Left ventricle myocardium inferior (tissue), 1 donor: ENCODE measurements around the gene THEMIS. TPM values are rescaled to one million over a fixed set of nuclear protein-coding genes. Genes with fewer than 3 reads are reported as not detected.

Experiments used
- DNase-seq: peaks from one replicate; pipeline ENCODE4 v3.0.0-alpha.2; 2020
- H3K27ac ChIP-seq: fragments of 200-600 bp; replicated peaks from 2 replicates; pipeline ENCODE4 v1.8.0; 2021
- H3K27me3 ChIP-seq: fragments of 200-600 bp; 2 replicates; pipeline ENCODE4 v1.8.0; 2021; ENCODE audit warnings: low read depth
- H3K36me3 ChIP-seq: fragments of 200-600 bp; 2 replicates; pipeline ENCODE4 v1.8.0; 2021
- H3K4me1 ChIP-seq: fragments of 200-600 bp; 2 replicates; pipeline ENCODE4 v1.8.0; 2021
- H3K4me3 ChIP-seq: fragments of 200-600 bp; 2 replicates; pipeline ENCODE4 v1.8.0; 2021; ENCODE audit warnings: mild to moderate bottlenecking, moderate library complexity
- H3K9me3 ChIP-seq: fragments of 200-600 bp; replicated peaks from 2 replicates; pipeline ENCODE4 v1.8.0; 2021
- intact Hi-C: fragments of 100-400 bp; cut with micrococcal nuclease; formaldehyde crosslinking; loops from one replicate; pipeline ENCODE4 v1.11.0; 2022
- total RNA-seq: library from RNA; stranded (reverse); fragmentation: NEBNext Ultra II Directional; extraction: Animal tissue kit (Norgen Biotek cat#: 25700); gene quantifications from one replicate; pipeline ENCODE4 v1.2.1, GENCODE V29; 2021
- TF ChIP-seq, protein P1 (sequence below): fragments of 200-600 bp; IDR thresholded peaks from 2 replicates; pipeline ENCODE4 v1.8.0; 2021; ENCODE audit warnings: antibody characterized with exemption, mild to moderate bottlenecking, borderline replicate concordance
- donor health status: DM: no; HTN: yes; CAD: no; lungs with severe emphysema.

The THEMIS gene
- total RNA-seq, 1 donor from 2014 or later = 0.22 TPM

DNA sequence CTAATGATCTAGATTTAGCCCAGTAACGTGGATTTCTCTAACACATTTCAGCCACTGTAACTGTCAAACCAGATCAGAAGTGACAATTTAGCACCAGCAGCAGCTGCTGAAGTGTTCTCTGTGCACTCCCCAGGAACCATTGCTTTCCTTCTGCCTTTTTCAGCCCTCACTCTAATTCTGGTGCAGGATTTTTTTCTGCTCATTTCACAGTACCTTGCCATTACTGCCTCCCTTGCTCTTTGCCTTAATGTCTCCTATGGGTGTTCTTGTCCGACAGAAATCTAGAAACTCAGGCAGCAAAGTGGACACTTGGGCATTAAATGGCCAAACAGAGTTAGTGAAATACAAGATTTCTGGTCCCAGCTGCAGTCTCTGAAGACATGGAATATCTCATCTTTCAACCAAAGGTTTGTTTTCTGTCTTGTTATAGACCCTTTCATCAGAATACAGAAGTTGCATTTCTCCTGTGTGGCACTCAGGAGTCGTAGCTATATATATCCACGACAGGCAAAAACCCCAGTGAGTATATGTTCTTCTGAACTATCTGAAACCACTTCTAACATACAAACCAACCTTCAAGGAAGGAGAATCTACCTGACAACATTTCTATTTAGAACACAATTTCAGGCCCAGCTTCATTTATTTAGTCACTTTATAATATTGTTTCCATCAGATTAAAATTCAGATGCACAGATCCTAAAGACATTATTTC is 92.9 kb downstream of the THEMIS start:
- DNase-seq = no peak
- H3K27me3 ChIP-seq = peaks cover 11% of the 10 kb centered on the region
- intact Hi-C loops = no loop called here
- H3K27ac ChIP-seq = no peak overlapping the region
- H3K36me3 ChIP-seq = no peaks in the 10 kb centered on the region
- no peak overlapping the region for H3K4me3 ChIP-seq
- no peaks in the 10 kb centered on the region for H3K4me1 ChIP-seq
- H3K9me3 ChIP-seq = no peaks in the 10 kb centered on the region
- TF ChIP-seq, protein P1, sequence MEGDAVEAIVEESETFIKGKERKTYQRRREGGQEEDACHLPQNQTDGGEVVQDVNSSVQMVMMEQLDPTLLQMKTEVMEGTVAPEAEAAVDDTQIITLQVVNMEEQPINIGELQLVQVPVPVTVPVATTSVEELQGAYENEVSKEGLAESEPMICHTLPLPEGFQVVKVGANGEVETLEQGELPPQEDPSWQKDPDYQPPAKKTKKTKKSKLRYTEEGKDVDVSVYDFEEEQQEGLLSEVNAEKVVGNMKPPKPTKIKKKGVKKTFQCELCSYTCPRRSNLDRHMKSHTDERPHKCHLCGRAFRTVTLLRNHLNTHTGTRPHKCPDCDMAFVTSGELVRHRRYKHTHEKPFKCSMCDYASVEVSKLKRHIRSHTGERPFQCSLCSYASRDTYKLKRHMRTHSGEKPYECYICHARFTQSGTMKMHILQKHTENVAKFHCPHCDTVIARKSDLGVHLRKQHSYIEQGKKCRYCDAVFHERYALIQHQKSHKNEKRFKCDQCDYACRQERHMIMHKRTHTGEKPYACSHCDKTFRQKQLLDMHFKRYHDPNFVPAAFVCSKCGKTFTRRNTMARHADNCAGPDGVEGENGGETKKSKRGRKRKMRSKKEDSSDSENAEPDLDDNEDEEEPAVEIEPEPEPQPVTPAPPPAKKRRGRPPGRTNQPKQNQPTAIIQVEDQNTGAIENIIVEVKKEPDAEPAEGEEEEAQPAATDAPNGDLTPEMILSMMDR = no peak

DNA sequence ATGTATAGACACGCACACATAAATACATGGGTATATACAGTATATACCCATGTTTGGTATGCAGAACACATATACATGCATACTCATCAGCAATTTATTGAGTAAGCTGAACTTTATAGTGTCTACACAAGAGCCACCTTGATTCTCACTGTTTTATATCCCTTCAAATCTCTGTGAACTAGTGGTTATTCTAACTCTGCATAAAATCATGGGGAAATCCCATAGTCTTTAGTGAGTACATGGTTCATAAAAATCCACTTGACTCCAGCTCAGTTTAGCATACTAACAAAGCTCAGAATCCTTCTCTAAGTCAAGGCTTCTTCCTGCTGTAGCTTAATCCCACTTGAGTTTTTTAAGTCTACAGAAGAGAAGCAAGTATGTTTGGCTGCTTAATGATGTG is 104.1 kb downstream of the THEMIS start:
- H3K27me3 ChIP-seq = peaks cover 3% of the 10 kb centered on the region
- no peak overlapping the region for H3K4me3 ChIP-seq
- H3K9me3 ChIP-seq = no peaks in the 10 kb centered on the region
- intact Hi-C loops = no loop called here
- no peaks in the 10 kb centered on the region for H3K36me3 ChIP-seq
- TF ChIP-seq, protein P1 = no peak
- no peak for DNase-seq
- H3K27ac ChIP-seq = no peak overlapping the region
- H3K4me1 ChIP-seq = no peaks in the 10 kb centered on the region

DNA sequence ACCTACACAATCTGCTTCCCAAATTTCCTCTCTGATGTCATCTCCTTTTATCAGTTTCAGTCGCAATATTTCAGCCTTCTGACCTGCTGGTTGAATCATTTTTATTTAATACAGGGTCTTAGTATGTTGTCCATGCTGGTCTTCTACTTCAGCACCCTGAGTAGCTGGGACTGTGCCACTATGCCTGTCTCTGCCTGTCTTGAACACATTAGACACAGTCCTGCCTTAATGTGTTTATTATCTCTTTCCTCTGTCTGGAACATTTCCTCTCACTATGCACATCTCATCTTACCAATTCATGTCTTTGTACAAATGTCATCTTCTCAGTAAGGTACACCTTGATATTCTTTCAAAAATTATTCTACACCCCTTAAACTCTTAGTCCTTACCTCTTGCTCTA is 106.5 kb downstream of the THEMIS start:
- no peaks in the 10 kb centered on the region for H3K9me3 ChIP-seq
- intact Hi-C loops = no loop called here
- no peak overlapping the region for H3K4me3 ChIP-seq
- no peaks in the 10 kb centered on the region for H3K4me1 ChIP-seq
- H3K27me3 ChIP-seq = peaks cover 14% of the 10 kb centered on the region
- H3K27ac ChIP-seq = no peak overlapping the region
- no peak for DNase-seq
- TF ChIP-seq, protein P1 = no peak
- H3K36me3 ChIP-seq = no peaks in the 10 kb centered on the region

- peaks cover 17% of the 10 kb centered on the region for H3K27me3 ChIP-seq
- no peak overlapping the region for H3K27ac ChIP-seq
- H3K36me3 ChIP-seq = no peaks in the 10 kb centered on the region
- TF ChIP-seq, protein P1 = no peak
- no peaks in the 10 kb centered on the region for H3K4me1 ChIP-seq
- DNase-seq = no peak
- H3K4me3 ChIP-seq = no peak overlapping the region
- intact Hi-C loops = no loop called here
- no peaks in the 10 kb centered on the region for H3K9me3 ChIP-seq
Measured at GRCh38 chr6:127793396-127793795, 107.5 kb downstream of the THEMIS start.

DNA sequence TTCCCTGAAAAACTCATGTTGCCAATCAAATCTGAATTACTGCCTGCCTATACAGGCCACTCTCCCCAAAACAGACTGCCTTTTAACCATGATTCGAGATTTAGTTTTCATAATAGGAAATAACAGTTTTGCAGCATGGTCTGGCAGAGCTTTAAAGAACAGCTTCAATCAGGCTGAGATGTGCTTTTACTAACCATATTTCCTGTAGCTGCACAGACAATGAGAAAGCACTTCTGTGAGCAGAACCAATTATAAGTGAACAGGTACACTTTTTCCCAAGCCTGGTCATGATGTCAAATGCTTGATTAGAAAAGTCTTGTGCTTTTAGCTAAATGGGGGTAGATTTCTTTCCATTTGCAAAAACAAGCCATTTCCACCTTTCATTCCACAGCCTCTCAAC is 108.2 kb downstream of the THEMIS start:
- intact Hi-C loops = no loop called here
- Histone ChIP-seq H3K4me3 (no peak overlapping the region), H3K9me3 (no peaks in the 10 kb centered on the region), H3K4me1 (no peaks in the 10 kb centered on the region), H3K27ac (no peak overlapping the region), H3K36me3 (no peaks in the 10 kb centered on the region), H3K27me3 (peaks cover 17% of the 10 kb centered on the region)
- TF ChIP-seq, protein P1 = no peak
- DNase-seq = no peak
